Jurkat, Clone E6-1 (cell line): ENCODE results near the gene TBCE.
"Not testable (repeated sequence)": the region's sequence is repeated elsewhere in the genome, so short reads cannot be mapped to it uniquely, and the experiment has no call there.

Experiments used
- DNase-seq: peaks from one replicate; pipeline ENCODE4 v3.0.0-alpha.2; 2011; ENCODE audit warnings: low read depth, low spot score
- H3K4me3 ChIP-seq: 2 replicates; pipeline ENCODE4 v1.5.1; 2011; ENCODE audit warnings: mild to moderate bottlenecking, low read length, control low read depth, moderate library complexity

TBCE gene

GRCh38 chr1:235434001-235434400 is 66.8 kb downstream of the TBCE start:
- H3K4me3 ChIP-seq, result no peak overlapping the region
- DNase-seq, result no peak

- H3K4me3 ChIP-seq, result no peak overlapping the region
- DNase-seq, result no peak
Measured at GRCh38 chr1:235441159-235441685, 74.0 kb downstream of the TBCE start.

GRCh38 chr1:235442788-235443429 is 75.7 kb downstream of the TBCE start:
- no peak overlapping the region for H3K4me3 ChIP-seq
- DNase-seq, result no peak

- no peak for DNase-seq
- H3K4me3 ChIP-seq, result no peak overlapping the region
Measured at GRCh38 chr1:235448616-235449015, 81.4 kb downstream of the TBCE start.

- H3K4me3 ChIP-seq, result no peak overlapping the region
- no peak for DNase-seq
Measured at GRCh38 chr1:235450433-235450832, 83.2 kb downstream of the TBCE start.

- H3K4me3 ChIP-seq, result no peak overlapping the region
- DNase-seq, result no peak
Measured at GRCh38 chr1:235450886-235451483, 83.8 kb downstream of the TBCE start.

- H3K4me3 ChIP-seq, result no peak overlapping the region
- no peak for DNase-seq
Measured at GRCh38 chr1:235454021-235454420, 86.8 kb downstream of the TBCE start.

- no peak for DNase-seq
- H3K4me3 ChIP-seq, result no peak overlapping the region
Measured at GRCh38 chr1:235455097-235455496, 87.9 kb downstream of the TBCE start.

GRCh38 chr1:235455823-235456222 is 88.6 kb downstream of the TBCE start:
- H3K4me3 ChIP-seq, result no peak overlapping the region
- DNase-seq, result no peak

GRCh38 chr1:235457856-235458255 is 90.6 kb downstream of the TBCE start:
- DNase-seq, H3K4me3 ChIP-seq: not testable (repeated sequence)

- H3K4me3 ChIP-seq, result no peak overlapping the region
- no peak for DNase-seq
Measured at GRCh38 chr1:235460770-235461169, 93.5 kb downstream of the TBCE start.

GRCh38 chr1:235461954-235462353 is 94.7 kb downstream of the TBCE start:
- no peak overlapping the region for H3K4me3 ChIP-seq
- DNase-seq, result peak; percentile 20

GRCh38 chr1:235462832-235463231 is 95.6 kb downstream of the TBCE start:
- not testable (repeated sequence) for H3K4me3 ChIP-seq, DNase-seq

- DNase-seq, result no peak
- H3K4me3 ChIP-seq, result no peak overlapping the region
Measured at GRCh38 chr1:235465066-235465465, 97.8 kb downstream of the TBCE start.

GRCh38 chr1:235468004-235468403 is 100.8 kb downstream of the TBCE start:
- DNase-seq, result no peak
- no peak overlapping the region for H3K4me3 ChIP-seq

GRCh38 chr1:235468970-235469369 is 101.7 kb downstream of the TBCE start:
- DNase-seq, result no peak
- H3K4me3 ChIP-seq, result no peak overlapping the region

- DNase-seq, H3K4me3 ChIP-seq: not testable (repeated sequence)
Measured at GRCh38 chr1:235469897-235470296, 102.7 kb downstream of the TBCE start.

GRCh38 chr1:235470741-235471439 is 103.7 kb downstream of the TBCE start:
- no peak for DNase-seq
- H3K4me3 ChIP-seq, result no peak overlapping the region

- DNase-seq, result no peak
- no peak overlapping the region for H3K4me3 ChIP-seq
Measured at GRCh38 chr1:235473806-235474205, 106.6 kb downstream of the TBCE start.

- DNase-seq, result no peak
Measured at GRCh38 chr1:235483090-235483489, 115.9 kb downstream of the TBCE start.

More at GRCh38 chr1:235483090-235483489, 115.9 kb downstream of the TBCE start:
- H3K4me3 ChIP-seq, result no peak overlapping the region
